Brain microvascular endothelial cell (primary cell): ENCODE measurements around the gene PSMD12.

Source experiments
- DNase-seq: peaks from one replicate; pipeline ENCODE4 v3.0.0-alpha.2; 2020
- H3K27ac ChIP-seq: fragments of 250-450 bp; sonication (Bioruptor Pico); 2 replicates; pipeline ENCODE4 v1.5.1; 2020; ENCODE audit warnings: mild to moderate bottlenecking, moderate library complexity
- H3K27me3 ChIP-seq: fragments of 250-450 bp; sonication (Bioruptor Pico); replicated peaks from 2 replicates; pipeline ENCODE4 v1.5.1; 2020; ENCODE audit warnings: mild to moderate bottlenecking
- H3K36me3 ChIP-seq: fragments of 250-450 bp; sonication (Bioruptor Pico); replicated peaks from 2 replicates; pipeline ENCODE4 v1.5.1; 2020; ENCODE audit warnings: mild to moderate bottlenecking
- H3K4me3 ChIP-seq: 2 replicates; pipeline ENCODE4 v1.5.1; 2011; ENCODE audit warnings: low read depth, mild to moderate bottlenecking, control low read depth, low read length, moderate library complexity
- in situ Hi-C: cut with HindIII; loops from 2 replicates; pipeline ENCODE4 v1.10.0; 2017; ENCODE audit warnings: low sequenced_read_pairs, low pct_ligation_motif_present
- TF ChIP-seq, protein P1 (sequence below): IDR thresholded peaks from 2 replicates; pipeline ENCODE4 v1.5.1; 2011; ENCODE audit warnings: low read depth, mild to moderate bottlenecking, moderate library complexity, low read length, control low read depth, inconsistent platforms; ENCODE audit errors: missing control alignments

Gene PSMD12

DNA sequence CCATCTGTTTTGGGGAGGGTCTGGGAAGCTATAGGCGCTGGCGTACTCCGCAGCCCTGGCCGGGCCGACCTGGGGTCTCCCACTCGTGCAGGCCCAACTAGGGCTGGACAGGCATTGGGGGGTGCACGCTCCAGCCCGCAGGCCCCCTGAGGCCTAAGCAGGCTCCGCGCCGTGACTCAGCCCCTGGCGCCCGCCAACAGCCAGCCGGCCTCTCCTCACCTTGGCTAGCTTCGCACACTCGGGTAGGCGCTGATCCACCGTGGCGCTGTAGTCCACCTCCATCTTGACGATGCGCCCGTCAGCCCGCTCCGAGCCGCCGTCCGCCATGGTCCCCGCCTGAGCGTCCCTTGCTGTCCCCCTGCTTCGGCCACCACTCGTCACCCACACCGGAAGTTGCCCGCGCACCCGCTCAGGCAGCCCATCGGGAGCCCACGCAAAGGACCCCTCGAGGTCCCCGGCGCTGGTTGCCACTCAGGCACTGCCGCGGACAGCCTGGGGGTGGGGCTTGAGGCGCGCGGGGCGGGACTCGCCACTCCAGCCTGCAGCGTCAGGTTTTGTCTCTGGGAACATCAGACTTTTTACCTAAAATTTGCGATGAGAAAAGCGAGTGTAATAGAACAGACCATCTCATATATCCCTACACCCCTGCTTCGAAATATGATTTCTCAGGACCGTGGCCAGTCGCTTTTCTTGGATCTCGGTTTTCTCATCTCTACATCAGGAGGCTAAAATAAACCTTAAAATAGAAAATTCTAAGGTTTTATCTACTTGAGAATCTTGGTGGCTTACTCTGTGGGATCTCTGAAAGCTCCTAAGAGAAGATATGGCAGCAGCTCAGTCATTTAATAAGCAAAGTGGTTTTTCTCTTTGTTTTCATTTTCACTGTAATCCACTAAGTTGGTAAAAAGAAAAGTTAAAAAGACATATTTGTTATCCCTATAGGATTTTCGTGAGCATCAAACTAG, at the start of gene PSMD12:
TSS of gene PSMD12 (minus strand) at position 385 of the 965 bp plus-strand sequence. CDS start at position 327, 58 bp downstream.
- H3K36me3 ChIP-seq: peaks cover 3% of the 10 kb centered on the region
- DNase-seq: peak; percentile 82
- no peaks in the 10 kb centered on the region for H3K27me3 ChIP-seq
- H3K27ac ChIP-seq: peak within 1 kb of the TSS; percentile 97
- TF ChIP-seq, protein P1, sequence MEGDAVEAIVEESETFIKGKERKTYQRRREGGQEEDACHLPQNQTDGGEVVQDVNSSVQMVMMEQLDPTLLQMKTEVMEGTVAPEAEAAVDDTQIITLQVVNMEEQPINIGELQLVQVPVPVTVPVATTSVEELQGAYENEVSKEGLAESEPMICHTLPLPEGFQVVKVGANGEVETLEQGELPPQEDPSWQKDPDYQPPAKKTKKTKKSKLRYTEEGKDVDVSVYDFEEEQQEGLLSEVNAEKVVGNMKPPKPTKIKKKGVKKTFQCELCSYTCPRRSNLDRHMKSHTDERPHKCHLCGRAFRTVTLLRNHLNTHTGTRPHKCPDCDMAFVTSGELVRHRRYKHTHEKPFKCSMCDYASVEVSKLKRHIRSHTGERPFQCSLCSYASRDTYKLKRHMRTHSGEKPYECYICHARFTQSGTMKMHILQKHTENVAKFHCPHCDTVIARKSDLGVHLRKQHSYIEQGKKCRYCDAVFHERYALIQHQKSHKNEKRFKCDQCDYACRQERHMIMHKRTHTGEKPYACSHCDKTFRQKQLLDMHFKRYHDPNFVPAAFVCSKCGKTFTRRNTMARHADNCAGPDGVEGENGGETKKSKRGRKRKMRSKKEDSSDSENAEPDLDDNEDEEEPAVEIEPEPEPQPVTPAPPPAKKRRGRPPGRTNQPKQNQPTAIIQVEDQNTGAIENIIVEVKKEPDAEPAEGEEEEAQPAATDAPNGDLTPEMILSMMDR: no peak
- in situ Hi-C loops: no loop called here
- peak within 1 kb of the TSS; percentile 94 for H3K4me3 ChIP-seq

DNA sequence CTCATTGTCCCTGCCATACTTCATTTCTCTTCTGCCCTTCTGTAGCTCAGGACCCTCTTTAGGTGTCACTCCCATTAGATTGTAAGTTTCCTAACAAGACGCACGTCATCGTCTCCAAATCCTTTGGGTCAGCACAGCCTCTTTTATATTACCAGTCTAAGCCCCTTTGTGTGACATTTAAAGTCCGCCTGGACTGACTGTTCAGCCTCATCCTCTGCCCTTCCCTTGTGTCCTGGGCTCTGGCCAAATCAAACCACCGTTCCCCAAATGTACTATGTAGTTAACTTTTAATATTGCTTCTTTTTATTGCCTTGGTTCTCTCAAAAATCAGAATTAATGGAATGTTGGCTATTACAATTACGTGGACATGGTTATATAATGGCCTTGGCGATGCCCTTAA, 48.9 kb upstream of the PSMD12 start:
- Histone ChIP-seq H3K4me3 (no peak overlapping the region), H3K36me3 (no peaks in the 10 kb centered on the region), H3K27me3 (no peaks in the 10 kb centered on the region), H3K27ac (no peak overlapping the region)
- TF ChIP-seq, protein P1: no peak
- in situ Hi-C loops: no loop called here
- no peak for DNase-seq

DNA sequence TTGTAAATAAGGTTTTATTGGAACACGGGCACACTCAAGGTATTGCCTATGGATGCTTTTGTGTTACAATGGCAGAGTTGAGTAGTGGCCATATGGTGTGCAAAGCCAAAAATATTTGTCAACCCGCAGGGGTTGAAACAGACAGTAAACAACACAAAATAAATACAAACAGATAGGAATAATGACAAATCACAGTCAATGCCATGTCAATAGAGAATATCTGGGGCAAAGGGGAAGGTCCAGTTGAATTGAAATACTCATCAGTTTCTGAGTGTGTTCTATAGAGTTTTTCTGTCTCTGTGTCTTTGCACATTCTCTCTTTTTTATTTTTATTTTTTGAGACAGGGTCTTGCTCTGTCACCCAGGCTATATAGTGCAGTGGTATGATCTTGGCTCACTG, 48.2 kb upstream of the PSMD12 start:
- no peaks in the 10 kb centered on the region for H3K27me3 ChIP-seq
- no peaks in the 10 kb centered on the region for H3K36me3 ChIP-seq
- H3K4me3 ChIP-seq: no peak overlapping the region
- in situ Hi-C loops: no loop called here
- TF ChIP-seq, protein P1: no peak
- no peak overlapping the region for H3K27ac ChIP-seq
- DNase-seq: no peak

DNA sequence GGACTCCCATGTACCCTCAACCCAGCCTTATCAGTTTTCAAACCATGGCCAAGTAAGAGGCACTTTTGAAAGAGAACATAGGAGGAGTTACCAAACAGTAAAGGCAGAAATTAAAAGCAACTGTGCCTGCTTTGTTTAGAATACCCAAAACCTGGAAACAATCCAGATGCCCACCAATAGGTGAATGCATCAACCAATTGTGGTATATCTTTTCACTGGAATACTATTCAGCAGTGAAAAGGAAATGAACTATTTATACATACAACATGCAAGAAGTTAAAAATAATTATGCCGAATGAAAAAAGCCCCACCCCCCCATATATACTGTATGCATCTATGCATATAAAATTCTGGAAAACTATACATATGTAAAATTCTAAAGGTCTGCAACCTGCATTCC, 47.8 kb upstream of the PSMD12 start:
- H3K36me3 ChIP-seq: no peaks in the 10 kb centered on the region
- DNase-seq: no peak
- TF ChIP-seq, protein P1: no peak
- in situ Hi-C loops: no loop called here
- H3K4me3 ChIP-seq: no peak overlapping the region
- H3K27ac ChIP-seq: no peak overlapping the region
- H3K27me3 ChIP-seq: no peaks in the 10 kb centered on the region

DNA sequence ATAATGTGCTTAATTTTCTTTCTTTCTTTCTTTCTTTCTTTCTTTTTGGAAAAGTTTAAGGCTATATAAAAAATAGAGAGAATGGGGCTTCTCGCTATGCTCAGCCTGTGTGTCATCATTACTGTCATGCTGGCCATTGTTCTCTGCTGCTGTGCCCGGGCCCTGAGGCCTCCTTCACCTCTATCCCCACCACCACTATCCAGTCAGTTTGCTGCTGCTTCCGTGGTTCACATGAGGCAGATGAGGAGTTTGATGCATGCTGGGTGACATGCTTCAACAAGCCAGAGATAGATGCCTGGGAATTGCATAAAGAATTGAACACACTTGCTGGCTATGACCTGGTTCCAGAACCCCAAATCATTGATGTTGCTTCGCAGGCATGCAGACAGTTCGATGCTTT, 47.0 kb upstream of the PSMD12 start:
- in situ Hi-C loops: no loop called here
- no peak overlapping the region for H3K27ac ChIP-seq

More for the DNA sequence above, 47.0 kb upstream of the PSMD12 start:
- no peak overlapping the region for H3K4me3 ChIP-seq
- H3K27me3 ChIP-seq: no peaks in the 10 kb centered on the region
- DNase-seq: no peak
- no peaks in the 10 kb centered on the region for H3K36me3 ChIP-seq
- TF ChIP-seq, protein P1: no peak
